WTC11 (cell line): ENCODE measurements around the gene ELOB.

Experiments
- E2F4 ChIP-seq: sonication (generic); formaldehyde crosslinking; IDR thresholded peaks from 2 replicates; pipeline ENCODE4 v1.8.1; 2022; ENCODE audit warnings: low read depth, mild to moderate bottlenecking, moderate library complexity, missing genetic modification reagents, borderline replicate concordance
- ELF4 ChIP-seq: sonication (generic); formaldehyde crosslinking; IDR thresholded peaks from 2 replicates; pipeline ENCODE4 v1.8.1; 2022; ENCODE audit warnings: low read depth, mild to moderate bottlenecking, moderate library complexity, missing genetic modification reagents
- FOXP1 ChIP-seq: sonication (generic); formaldehyde crosslinking; IDR thresholded peaks from 2 replicates; pipeline ENCODE4 v1.8.0; 2022; ENCODE audit warnings: missing genetic modification reagents, mild to moderate bottlenecking, moderate library complexity, borderline replicate concordance
- JUN ChIP-seq: sonication (generic); formaldehyde crosslinking; IDR thresholded peaks from 2 replicates; pipeline ENCODE4 v1.8.0; 2023; ENCODE audit warnings: mild to moderate bottlenecking, missing genetic modification reagents
- NFE2L1 ChIP-seq: sonication (generic); formaldehyde crosslinking; IDR thresholded peaks from 2 replicates; pipeline ENCODE4 v1.8.1; 2023; ENCODE audit warnings: missing genetic modification reagents
- RELA ChIP-seq: sonication (generic); formaldehyde crosslinking; IDR thresholded peaks from 2 replicates; pipeline ENCODE4 v1.8.1; 2022; ENCODE audit warnings: missing genetic modification reagents, mild to moderate bottlenecking, borderline replicate concordance
- SOX15 ChIP-seq: fragments of 250-450 bp; sonication (Bioruptor Pico); IDR thresholded peaks from 2 replicates; pipeline ENCODE4 v1.9.0; 2021; ENCODE audit warnings: mild to moderate bottlenecking
- TF ChIP-seq, protein P1 (sequence below): fragments of 200-600 bp; IDR thresholded peaks from 2 replicates; pipeline ENCODE4 v1.8.0; 2022; ENCODE audit warnings: antibody characterized with exemption
- TF ChIP-seq, protein P2 (sequence below): sonication (generic); formaldehyde crosslinking; IDR thresholded peaks from 2 replicates; pipeline ENCODE4 v1.8.0; 2022; ENCODE audit warnings: mild to moderate bottlenecking, missing genetic modification reagents
- TF ChIP-seq, protein P3 (sequence below): sonication (generic); formaldehyde crosslinking; IDR thresholded peaks from 2 replicates; pipeline ENCODE4 v1.8.0; 2023; ENCODE audit warnings: missing genetic modification reagents

- TF ChIP-seq, protein P1, sequence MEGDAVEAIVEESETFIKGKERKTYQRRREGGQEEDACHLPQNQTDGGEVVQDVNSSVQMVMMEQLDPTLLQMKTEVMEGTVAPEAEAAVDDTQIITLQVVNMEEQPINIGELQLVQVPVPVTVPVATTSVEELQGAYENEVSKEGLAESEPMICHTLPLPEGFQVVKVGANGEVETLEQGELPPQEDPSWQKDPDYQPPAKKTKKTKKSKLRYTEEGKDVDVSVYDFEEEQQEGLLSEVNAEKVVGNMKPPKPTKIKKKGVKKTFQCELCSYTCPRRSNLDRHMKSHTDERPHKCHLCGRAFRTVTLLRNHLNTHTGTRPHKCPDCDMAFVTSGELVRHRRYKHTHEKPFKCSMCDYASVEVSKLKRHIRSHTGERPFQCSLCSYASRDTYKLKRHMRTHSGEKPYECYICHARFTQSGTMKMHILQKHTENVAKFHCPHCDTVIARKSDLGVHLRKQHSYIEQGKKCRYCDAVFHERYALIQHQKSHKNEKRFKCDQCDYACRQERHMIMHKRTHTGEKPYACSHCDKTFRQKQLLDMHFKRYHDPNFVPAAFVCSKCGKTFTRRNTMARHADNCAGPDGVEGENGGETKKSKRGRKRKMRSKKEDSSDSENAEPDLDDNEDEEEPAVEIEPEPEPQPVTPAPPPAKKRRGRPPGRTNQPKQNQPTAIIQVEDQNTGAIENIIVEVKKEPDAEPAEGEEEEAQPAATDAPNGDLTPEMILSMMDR, result no peak
- TF ChIP-seq FOXP1, result no peak
- no peak for TF ChIP-seq RELA (CRISPR knock-in tag)
- TF ChIP-seq ELF4, result no peak
- TF ChIP-seq JUN (CRISPR knock-in tag), result no peak
- TF ChIP-seq, protein P2, sequence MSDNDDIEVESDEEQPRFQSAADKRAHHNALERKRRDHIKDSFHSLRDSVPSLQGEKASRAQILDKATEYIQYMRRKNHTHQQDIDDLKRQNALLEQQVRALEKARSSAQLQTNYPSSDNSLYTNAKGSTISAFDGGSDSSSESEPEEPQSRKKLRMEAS (CRISPR knock-in tag), result no peak
- TF ChIP-seq E2F4 (CRISPR knock-in tag), result no peak
- TF ChIP-seq, protein P3, sequence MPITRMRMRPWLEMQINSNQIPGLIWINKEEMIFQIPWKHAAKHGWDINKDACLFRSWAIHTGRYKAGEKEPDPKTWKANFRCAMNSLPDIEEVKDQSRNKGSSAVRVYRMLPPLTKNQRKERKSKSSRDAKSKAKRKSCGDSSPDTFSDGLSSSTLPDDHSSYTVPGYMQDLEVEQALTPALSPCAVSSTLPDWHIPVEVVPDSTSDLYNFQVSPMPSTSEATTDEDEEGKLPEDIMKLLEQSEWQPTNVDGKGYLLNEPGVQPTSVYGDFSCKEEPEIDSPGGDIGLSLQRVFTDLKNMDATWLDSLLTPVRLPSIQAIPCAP (CRISPR knock-in tag), result no peak
- no peak for TF ChIP-seq SOX15
- no peak for TF ChIP-seq NFE2L1 (CRISPR knock-in tag)
These were observed 14.4 kb downstream of the ELOB start for GRCh38 chr16:2762711-2763110.
